ENCODE results near the gene CASQ2. TPM values are rescaled to one million over a fixed set of nuclear protein-coding genes. Genes with fewer than 3 reads are reported as not detected.

The CASQ2 gene
- total RNA-seq, 6 experiments from 2014 or later, result not detected

DNA sequence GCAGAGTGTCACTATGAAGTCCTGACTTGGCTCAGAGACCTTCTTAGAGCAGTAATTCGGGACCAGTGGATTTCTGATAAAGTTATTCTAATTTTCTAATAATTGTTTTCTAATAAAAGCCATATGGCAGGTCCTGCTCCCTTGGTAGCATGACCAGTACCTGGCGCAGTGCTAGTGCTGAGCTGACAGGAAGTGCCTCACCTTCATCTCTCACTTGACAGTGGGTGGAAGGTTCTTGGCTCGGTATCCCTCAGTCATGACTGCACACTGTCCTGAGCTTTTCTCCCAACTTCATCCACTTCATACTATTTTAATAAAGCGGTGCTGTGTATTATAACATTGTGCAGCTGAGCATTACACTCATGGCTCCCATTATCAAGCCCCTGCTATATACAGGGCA is 112.6 kb downstream of the CASQ2 start:
- Mint-ChIP-seq H3K9me3 (no peaks in the 10 kb centered on the region), H3K27ac (no peak overlapping the region), H3K4me3 (no peak overlapping the region), H3K4me1 (ENCODE audit: low read depth) (no peaks in the 10 kb centered on the region), H3K36me3 (ENCODE audit: low read depth) (peaks cover 25% of the 10 kb centered on the region), H3K27me3 (ENCODE audit: insufficient read depth) (no peaks in the 10 kb centered on the region; the same call in 1 of the 2 replicates)
- DNase-seq, result no peak
- TF ChIP-seq, protein P1, sequence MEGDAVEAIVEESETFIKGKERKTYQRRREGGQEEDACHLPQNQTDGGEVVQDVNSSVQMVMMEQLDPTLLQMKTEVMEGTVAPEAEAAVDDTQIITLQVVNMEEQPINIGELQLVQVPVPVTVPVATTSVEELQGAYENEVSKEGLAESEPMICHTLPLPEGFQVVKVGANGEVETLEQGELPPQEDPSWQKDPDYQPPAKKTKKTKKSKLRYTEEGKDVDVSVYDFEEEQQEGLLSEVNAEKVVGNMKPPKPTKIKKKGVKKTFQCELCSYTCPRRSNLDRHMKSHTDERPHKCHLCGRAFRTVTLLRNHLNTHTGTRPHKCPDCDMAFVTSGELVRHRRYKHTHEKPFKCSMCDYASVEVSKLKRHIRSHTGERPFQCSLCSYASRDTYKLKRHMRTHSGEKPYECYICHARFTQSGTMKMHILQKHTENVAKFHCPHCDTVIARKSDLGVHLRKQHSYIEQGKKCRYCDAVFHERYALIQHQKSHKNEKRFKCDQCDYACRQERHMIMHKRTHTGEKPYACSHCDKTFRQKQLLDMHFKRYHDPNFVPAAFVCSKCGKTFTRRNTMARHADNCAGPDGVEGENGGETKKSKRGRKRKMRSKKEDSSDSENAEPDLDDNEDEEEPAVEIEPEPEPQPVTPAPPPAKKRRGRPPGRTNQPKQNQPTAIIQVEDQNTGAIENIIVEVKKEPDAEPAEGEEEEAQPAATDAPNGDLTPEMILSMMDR (IDR thresholded peaks at IDR 0.05), result no peak

DNA sequence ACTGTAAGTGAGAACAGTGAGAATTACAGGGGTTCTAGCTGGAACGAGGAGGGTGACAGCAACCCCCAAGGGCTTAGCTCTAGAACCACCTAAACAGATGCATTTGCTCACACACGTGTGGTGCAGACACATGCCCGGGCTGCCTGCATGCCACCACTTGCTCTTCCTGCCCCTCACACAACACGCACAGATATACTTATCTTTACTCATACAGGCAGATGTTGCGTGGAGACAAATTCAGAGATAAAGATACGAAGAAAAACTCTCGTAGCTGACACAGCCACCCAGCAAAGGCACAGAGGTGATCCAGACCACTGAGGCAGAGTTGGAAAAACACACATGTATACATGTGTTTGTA is 113.2 kb downstream of the CASQ2 start:
- no peaks in the 10 kb centered on the region; the same call in 1 of the 2 replicates for H3K27me3 Mint-ChIP-seq (ENCODE audit: insufficient read depth)
- H3K9me3 Mint-ChIP-seq, result no peaks in the 10 kb centered on the region
- no peak overlapping the region for H3K4me3 Mint-ChIP-seq
- no peak overlapping the region for H3K27ac Mint-ChIP-seq
- no peaks in the 10 kb centered on the region; the same call in 1 of the 2 replicates for H3K4me1 Mint-ChIP-seq (ENCODE audit: low read depth)
- no peak for DNase-seq
- TF ChIP-seq, protein P1 (IDR thresholded peaks at IDR 0.05), result no peak
- peaks cover 25% of the 10 kb centered on the region for H3K36me3 Mint-ChIP-seq (ENCODE audit: low read depth)

DNA sequence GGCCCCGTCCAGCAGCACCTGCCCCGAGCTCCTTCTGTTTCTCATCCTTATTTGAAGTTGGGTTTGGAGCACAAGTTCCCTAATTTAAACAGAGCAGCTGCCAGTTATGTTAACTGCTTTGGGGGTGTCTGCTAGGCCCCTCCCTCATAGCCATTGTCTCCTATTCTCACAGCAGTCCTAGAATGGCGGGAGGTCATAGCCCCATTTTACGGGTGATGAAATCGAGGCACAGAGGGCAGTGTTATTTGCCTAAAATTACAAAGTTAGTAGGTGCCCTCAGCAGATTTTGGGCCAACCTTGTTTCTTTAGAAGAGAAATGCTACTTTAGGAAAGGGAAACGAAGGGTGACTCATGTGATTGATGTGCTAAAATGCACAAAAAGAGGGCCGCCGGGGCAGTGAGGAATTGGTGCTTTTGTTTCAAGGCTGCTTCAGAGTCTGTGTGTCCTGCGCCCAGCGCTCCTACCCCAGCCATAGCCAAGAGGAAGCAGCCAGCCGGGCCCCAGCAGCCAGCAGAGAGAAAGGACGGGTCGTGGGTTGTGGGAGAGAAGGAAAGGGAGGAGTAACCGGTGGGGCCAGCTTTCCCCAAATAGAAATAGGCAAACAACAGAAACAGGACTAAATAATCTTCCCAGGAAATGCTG is 113.7 kb downstream of the CASQ2 start:
- no peaks in the 10 kb centered on the region; the same call in 1 of the 2 replicates for H3K4me1 Mint-ChIP-seq (ENCODE audit: low read depth)
- peaks cover 23% of the 10 kb centered on the region for H3K36me3 Mint-ChIP-seq (ENCODE audit: low read depth)
- no peak overlapping the region for H3K27ac Mint-ChIP-seq
- no peak for DNase-seq
- TF ChIP-seq, protein P1 (IDR thresholded peaks at IDR 0.05), result no peak
- no peaks in the 10 kb centered on the region; the same call in 1 of the 2 replicates for H3K27me3 Mint-ChIP-seq (ENCODE audit: insufficient read depth)
- no peaks in the 10 kb centered on the region for H3K9me3 Mint-ChIP-seq
- no peak overlapping the region for H3K4me3 Mint-ChIP-seq

DNA sequence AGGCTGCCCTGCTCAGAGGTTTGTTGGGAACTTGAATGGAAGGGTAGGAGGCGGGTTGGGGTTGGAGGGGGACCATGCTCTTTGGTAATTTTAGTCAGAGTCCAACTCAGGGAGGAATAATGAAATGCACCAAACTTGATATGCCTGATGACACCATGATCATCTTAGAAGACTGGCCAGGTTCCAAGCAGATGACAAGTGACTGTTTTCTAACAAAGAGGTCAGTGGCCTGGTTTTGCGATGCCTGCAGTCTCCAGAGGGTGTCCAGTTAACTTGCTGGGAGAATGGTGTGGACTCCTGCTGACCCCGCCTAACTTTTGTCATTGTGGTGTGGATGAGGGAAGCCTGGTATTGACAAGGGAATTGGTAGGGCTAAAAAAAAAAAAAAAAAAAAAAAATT is 114.4 kb downstream of the CASQ2 start:
- Mint-ChIP-seq H3K9me3 (no peaks in the 10 kb centered on the region), H3K4me1 (ENCODE audit: low read depth) (no peaks in the 10 kb centered on the region; the same call in 1 of the 2 replicates), H3K36me3 (ENCODE audit: low read depth) (peaks cover 16% of the 10 kb centered on the region), H3K4me3 (no peak overlapping the region), H3K27ac (no peak overlapping the region), H3K27me3 (ENCODE audit: insufficient read depth) (no peaks in the 10 kb centered on the region; the same call in 1 of the 2 replicates)
- TF ChIP-seq, protein P1 (IDR thresholded peaks at IDR 0.05), result no peak
- no peak for DNase-seq

DNA sequence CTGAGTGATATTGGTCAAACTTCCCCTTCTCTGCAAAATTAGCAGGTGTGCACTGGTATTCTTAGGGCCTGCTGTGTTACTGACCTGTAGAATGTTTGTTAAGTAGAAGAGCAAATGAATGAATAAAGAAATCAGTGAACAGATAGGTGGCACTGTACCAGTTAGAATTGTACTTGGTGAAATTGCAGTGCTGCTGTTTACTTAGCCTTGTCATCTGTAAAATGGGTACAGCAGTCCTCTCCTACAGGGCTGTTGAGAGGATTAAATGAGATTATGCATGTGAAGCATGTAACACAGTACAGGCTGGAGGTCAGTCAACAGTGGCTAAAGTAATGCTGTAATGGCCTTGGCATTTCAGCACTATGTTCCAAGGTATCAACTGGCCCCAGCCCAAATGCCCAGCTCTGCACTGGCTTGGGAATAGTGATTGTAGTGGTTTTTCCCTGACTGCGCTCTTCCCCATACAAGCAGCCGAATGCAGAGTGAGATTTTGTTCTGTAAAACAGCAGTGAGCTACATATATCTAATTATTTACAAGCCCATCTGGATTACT is 116.2 kb downstream of the CASQ2 start:
- DNase-seq, result no peak
- Mint-ChIP-seq H3K9me3 (no peaks in the 10 kb centered on the region), H3K27ac (no peak overlapping the region), H3K27me3 (ENCODE audit: insufficient read depth) (no peaks in the 10 kb centered on the region; the same call in 1 of the 2 replicates), H3K4me3 (no peak overlapping the region), H3K36me3 (ENCODE audit: low read depth) (peaks cover 6% of the 10 kb centered on the region; the same call in 1 of the 2 replicates), H3K4me1 (ENCODE audit: low read depth) (no peaks in the 10 kb centered on the region; the same call in 1 of the 2 replicates)
- TF ChIP-seq, protein P1 (IDR thresholded peaks at IDR 0.05), result no peak

Measured in HFFc6 (cell line).